ENCODE results near the gene NEUROG1. TPM values are rescaled to one million over a fixed set of nuclear protein-coding genes. Genes with fewer than 3 reads are reported as not detected.
A peak's percentile ranks its signal among the peaks of the same experiment; 100 is the strongest.

Gene NEUROG1
- total RNA-seq, 4 donors from 2014 or later = not detected

DNA sequence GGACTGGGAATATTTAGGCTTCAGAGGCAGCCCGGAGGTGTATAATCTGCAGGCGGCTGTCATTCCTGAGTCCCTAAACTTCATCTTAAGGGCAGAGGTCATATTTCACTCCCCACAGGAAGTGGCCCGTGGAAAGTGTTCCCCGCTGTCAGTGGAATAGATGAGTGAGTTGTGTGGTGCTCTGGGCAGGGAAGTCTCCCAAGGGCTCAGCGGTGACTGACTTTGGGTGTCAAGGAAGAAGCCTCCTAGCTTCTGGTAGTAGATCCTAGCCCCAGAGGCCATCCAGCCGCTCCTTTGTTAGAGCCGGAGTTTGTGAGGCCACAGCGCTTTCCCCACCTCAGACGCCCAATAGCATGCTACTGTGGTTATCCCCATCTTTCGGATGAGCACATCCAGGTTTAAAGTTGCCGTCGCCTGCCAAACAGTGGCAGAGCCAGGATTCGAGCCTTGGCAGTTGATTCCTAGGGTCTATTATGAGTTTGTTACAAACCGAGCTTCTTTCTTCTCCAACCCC is 44.7 kb downstream of the NEUROG1 start:
- no peak for TF ChIP-seq POLR2A (IDR thresholded peaks at IDR 0.05)
- no peak for DNase-seq (ENCODE audit: low spot score in 2 of 2)
- intact Hi-C loops (cut with DNase I; ENCODE audit: low total_unique reads) = no loop called here
- 51 to 58% methylated on average over 14 of the region's 14 CpGs for WGBS, 2 donors
- H3K4me3 ChIP-seq (ENCODE audit: low read depth, poor library complexity, severe bottlenecking) = no peak overlapping the region

DNA sequence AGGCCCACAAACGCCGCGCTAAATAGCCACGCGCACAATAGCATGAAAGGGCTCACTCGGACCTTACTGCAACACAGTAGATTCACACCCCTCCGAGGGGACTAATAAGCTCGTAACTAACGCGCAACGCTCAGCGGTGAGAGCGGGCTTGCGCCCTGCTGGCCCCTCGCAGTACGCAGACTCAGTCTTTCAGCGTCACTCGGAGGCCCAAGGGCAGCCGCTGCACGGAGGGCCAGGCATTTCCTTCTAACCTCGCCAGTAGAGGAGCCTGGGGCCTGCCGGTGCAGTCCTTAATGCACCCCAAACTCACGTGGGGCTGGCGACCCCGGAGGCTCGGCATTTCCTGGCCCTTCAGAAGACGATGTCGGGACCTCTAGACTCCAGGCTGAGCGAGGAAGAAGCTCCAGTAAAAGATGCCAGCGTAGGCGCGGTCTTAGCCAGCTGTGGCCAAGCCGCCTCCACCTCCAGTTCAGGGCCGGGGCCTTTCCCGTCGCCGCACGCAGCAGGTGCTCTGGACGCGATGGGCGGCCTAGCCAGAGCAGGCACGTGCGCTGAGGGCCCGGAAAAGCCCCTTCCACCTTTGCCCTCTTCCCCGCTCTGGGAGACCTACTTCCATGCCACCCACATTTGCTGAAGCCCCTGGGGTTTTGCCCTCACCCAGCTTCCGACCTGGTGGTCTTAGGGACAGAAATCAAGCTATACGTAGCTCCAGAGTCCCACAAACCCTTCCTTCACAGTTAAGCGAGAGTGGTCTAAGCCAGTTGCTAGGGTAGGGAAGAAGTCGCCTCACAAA is 45.3 kb downstream of the NEUROG1 start:
- no peak for DNase-seq (ENCODE audit: low spot score in 2 of 2)
- TF ChIP-seq, protein P1, sequence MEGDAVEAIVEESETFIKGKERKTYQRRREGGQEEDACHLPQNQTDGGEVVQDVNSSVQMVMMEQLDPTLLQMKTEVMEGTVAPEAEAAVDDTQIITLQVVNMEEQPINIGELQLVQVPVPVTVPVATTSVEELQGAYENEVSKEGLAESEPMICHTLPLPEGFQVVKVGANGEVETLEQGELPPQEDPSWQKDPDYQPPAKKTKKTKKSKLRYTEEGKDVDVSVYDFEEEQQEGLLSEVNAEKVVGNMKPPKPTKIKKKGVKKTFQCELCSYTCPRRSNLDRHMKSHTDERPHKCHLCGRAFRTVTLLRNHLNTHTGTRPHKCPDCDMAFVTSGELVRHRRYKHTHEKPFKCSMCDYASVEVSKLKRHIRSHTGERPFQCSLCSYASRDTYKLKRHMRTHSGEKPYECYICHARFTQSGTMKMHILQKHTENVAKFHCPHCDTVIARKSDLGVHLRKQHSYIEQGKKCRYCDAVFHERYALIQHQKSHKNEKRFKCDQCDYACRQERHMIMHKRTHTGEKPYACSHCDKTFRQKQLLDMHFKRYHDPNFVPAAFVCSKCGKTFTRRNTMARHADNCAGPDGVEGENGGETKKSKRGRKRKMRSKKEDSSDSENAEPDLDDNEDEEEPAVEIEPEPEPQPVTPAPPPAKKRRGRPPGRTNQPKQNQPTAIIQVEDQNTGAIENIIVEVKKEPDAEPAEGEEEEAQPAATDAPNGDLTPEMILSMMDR (IDR thresholded peaks at IDR 0.05) = no peak
- no peak for TF ChIP-seq POLR2A (IDR thresholded peaks at IDR 0.05)
- intact Hi-C loops (cut with DNase I; ENCODE audit: low total_unique reads) = no loop called here
- H3K4me3 ChIP-seq (ENCODE audit: low read depth, poor library complexity, severe bottlenecking) = no peak overlapping the region
- WGBS, 2 donors = 51 to 61% methylated on average over 20 to 34 of the region's 49 CpGs

DNA sequence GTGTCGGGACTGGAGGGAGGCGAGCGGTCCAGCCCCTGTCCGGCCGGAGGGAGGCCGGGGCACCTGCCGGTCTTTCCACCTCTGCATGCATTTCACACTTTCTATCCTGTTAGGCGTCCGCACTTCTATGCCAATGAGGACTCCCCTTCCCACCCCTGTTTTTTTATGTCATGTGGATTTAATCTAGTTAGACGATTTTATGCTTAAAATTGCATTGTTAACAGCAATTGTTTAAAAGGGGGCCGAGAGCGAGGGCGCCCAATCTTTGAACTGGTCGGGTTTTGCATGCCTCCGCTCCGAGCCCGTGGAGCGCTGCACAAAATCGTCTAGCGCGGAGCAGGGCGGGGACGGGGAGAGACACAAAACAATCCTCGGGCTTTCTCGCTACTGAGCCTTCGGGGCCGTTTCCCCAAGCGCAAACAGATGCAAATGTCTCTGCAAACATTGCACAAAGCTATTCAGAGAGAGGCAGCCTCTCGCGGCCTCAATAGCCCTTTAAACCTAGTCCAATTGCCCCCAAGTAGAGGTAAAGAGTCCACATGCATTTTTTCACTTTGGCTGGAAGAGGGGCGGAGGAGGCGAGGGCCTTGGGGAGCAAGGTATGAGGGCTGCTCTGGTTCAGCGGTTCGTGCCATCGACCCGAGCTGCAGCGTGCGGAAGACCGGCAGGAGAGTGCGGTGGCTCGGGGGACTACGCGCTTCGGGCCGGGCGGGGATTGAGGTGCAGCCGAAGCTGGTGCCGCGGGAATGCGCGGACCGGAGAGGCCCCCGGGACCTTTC is 46.1 kb downstream of the NEUROG1 start:
- TF ChIP-seq, protein P1 (IDR thresholded peaks at IDR 0.05) = no peak
- TF ChIP-seq POLR2A (IDR thresholded peaks at IDR 0.05) = no peak
- DNase-seq (ENCODE audit: low spot score in 2 of 2) = no peak
- intact Hi-C loops (cut with DNase I; ENCODE audit: low total_unique reads) = no loop called here
- no peak overlapping the region for H3K4me3 ChIP-seq (ENCODE audit: low read depth, poor library complexity, severe bottlenecking)
- 27 to 42% methylated on average over 53 of the region's 53 CpGs for WGBS, 2 donors

DNA sequence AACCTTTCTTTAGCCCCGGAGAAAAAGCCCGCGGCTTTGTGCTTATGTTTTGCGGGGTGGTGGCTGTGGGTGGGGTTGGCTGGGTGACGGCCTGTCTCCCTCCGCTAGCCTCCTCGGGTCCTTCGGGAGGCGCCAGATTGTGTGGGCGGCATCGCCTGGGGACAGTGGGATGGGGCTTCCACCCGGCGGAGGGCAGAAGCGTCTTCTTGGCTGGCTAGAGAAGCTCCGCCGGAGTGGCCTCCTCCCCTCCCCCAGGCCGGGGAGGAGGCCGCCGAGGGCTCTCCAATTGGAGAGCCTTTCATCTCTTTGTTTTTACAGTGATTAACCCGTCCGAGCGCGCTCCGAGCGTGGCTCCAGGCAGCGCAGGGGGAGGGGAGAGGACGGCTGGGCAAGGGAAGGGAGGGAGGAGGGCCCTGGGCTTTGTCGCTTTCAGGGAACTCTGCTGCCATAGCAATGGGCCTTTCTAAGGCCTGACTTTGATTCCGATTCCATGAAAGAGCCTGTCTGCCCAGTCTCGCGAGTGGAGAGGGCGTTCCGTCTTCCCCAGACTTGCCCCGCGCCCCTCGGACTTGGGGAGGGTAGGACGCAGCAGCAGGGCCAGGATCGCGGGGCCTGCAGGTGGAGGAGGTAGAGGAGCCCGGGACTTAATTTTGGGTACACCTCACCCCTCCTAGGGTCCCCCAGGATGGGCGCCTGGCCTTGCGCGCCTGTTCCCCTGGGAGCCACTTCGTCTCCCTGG is 46.9 kb downstream of the NEUROG1 start:
- WGBS, 2 donors = 4 to 6% methylated on average over 39 to 40 of the region's 44 CpGs
- intact Hi-C loops (cut with DNase I; ENCODE audit: low total_unique reads) = no loop called here

DNA sequence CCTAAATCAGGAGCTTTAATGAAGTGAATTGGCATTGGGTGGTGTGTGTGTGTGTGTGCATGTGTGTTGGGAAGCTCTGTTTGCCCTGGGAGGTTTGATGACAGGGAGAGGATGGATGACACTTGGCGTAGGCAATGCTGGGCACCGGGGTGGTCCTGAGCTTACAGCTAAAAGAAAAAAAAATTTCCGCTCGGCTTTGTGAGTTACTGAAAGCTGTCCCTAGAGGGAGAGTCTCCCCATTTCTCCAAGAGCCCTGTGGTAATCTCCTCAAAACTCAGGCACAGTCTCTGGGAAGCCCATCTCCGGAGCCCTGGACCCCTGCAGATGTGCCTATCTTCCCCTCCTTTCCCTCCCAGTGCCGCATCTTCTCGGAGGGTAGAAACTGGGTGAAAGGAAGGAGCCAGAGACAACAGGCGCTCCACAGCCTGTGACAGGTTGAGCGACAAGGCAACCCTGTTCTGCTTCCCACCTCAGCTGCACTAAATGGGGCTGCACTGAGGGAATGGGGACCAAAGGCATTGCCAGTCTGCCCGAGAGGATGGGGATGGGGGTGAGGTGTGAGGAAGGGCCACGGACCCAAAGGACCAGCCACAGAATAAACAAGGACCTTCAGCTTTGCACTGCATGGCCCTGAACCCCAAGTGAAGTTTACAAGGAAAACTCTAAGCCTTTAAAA is 47.8 kb downstream of the NEUROG1 start:
- H3K4me3 ChIP-seq (ENCODE audit: low read depth, poor library complexity, severe bottlenecking) = no peak overlapping the region
- WGBS, 2 donors = 64 to 65% methylated on average over 11 of the region's 11 CpGs
- intact Hi-C loops (cut with DNase I; ENCODE audit: low total_unique reads) = no loop called here
- DNase-seq (ENCODE audit: low spot score in 2 of 2) = peak in 1 of 2 donors; percentile 66
- TF ChIP-seq, protein P1 (IDR thresholded peaks at IDR 0.05) = no peak
- no peak for TF ChIP-seq POLR2A (IDR thresholded peaks at IDR 0.05)

More for the DNA sequence above, 46.9 kb downstream of the NEUROG1 start:
- peak overlapping the region; percentile 4 for H3K4me3 ChIP-seq (ENCODE audit: low read depth, poor library complexity, severe bottlenecking)
- no peak for DNase-seq (ENCODE audit: low spot score in 2 of 2)
- no peak for TF ChIP-seq POLR2A (IDR thresholded peaks at IDR 0.05)
- TF ChIP-seq, protein P1 (IDR thresholded peaks at IDR 0.05) = no peak
